Small intestine (tissue), 7 donors: Measurements from ENCODE around the gene RGS13. TPM values are rescaled to one million over a fixed set of nuclear protein-coding genes. Genes with fewer than 3 reads are reported as not detected.

Experiments used
- DNase-seq, 2 donors: peaks; one replicate each; pipeline versions ENCODE4 v3.0.0 to v3.0.0-alpha.2; 2013
- FAIRE-seq: peaks from 2 replicates; lab custom pipeline; 2012; peaks lifted over from hg19 to GRCh38; lab: Jason Lieb, UNC
- H3K27ac ChIP-seq, 3 donors: one replicate each; pipeline ENCODE4 v1.5.1; 2013; ENCODE audit warnings: low read length in 2 of 3, mild to moderate bottlenecking in 2 of 3, control low read depth in 1 of 3, inconsistent platforms in 1 of 3, low read depth in 1 of 3, moderate library complexity in 1 of 3
- H3K27me3 ChIP-seq, 3 donors: one replicate each; pipeline ENCODE4 v1.6.1; 2013; ENCODE audit warnings: low read length in 3 of 3, inconsistent platforms in 1 of 3; ENCODE audit not compliant: control insufficient read depth in 3 of 3, insufficient read depth in 3 of 3
- H3K36me3 ChIP-seq, 3 donors: one replicate each; pipeline ENCODE4 v1.6.1; 2013; ENCODE audit warnings: low read length in 3 of 3, inconsistent platforms in 1 of 3, low read depth in 1 of 3, mild to moderate bottlenecking in 1 of 3, moderate library complexity in 1 of 3; ENCODE audit not compliant: control insufficient read depth in 3 of 3, insufficient read depth in 2 of 3
- H3K4me1 ChIP-seq, 3 donors: one replicate each; pipeline ENCODE4 v1.6.1; 2013; ENCODE audit warnings: low read length in 2 of 3, inconsistent platforms in 1 of 3, low read depth in 1 of 3, mild to moderate bottlenecking in 1 of 3, moderate library complexity in 1 of 3; ENCODE audit not compliant: control insufficient read depth in 3 of 3, insufficient read depth in 2 of 3
- H3K4me3 ChIP-seq, 3 donors: one replicate each; pipeline ENCODE4 v1.5.1; 2013; ENCODE audit warnings: low read length in 3 of 3, control low read depth in 1 of 3, inconsistent platforms in 1 of 3, low read depth in 1 of 3, mild to moderate bottlenecking in 1 of 3, moderate library complexity in 1 of 3
- H3K9me3 ChIP-seq, 2 donors: one replicate each; pipeline ENCODE4 v1.6.1; 2013; ENCODE audit warnings: low read depth in 1 of 2, low read length in 1 of 2; ENCODE audit not compliant: control insufficient read depth in 2 of 2, insufficient read depth in 1 of 2
- WGBS, 3 donors: extraction: QIAGEN DNeasy Blood & Tissue Kit; methylation state at CpG; one replicate each; pipeline ENCODE4 v1.1.7; 2013; 5-methylcytosine and 5-hydroxymethylcytosine counted together
- polyA plus RNA-seq, 4 donors: library from polyadenylated mRNA; stranded (reverse) in 3 of 4; unstranded in 1 of 4; fragments of 200-250 nt in 3 of 4; fragments of 120-200 nt in 1 of 4; gene quantifications; one replicate each; pipeline versions ENCODE4 v1.2.1 to v1.2.3, GENCODE V29; 2013
- donor health status: healthy with polysubstance abuse.
- donor health status: control.
- donor health status: control.
- donor health status: Bipolar disorder and iron deficiency.
- donor health status: healthy.

The RGS13 gene
- polyA plus RNA-seq, 4 donors: 3.8 to 14.6 (median 9.2) TPM

DNA sequence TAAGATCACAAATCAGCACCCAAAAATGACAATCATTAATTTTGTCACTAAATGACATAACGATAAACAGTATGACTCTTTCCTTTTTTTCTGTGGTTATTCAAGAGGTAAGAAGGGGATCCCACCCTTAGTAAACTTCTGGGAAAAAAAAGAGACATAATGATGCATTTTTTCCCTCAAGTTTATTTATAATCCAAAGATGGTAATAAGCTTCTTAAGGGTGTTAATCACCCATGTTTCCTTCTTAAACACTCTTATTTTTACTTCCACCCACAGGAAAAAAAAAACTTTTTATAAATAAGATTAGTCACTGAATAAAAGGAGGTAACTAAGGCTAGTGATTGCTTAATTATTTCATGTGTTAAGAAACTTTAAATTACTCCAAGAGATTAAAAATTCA lies 35.7 kb upstream of the RGS13 start:
- no peak overlapping the region for H3K27ac ChIP-seq

DNA sequence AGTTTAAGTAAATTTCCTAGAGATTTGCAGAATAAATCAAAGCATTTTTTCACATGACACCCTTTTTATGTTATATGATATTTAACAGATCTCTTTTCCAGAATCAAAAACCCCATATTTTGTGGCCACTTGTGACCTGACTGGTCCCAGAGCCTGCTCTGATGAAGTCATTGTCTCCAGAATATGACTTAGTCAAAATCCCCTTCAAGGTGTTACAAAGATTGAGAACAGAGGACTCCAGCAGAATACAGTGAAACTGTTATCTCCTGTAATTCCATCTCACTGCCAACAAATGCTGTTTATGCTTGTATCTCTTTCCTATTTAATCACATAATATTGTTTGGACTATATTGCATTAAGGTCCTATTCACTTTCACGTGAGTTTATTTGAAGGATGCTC lies 34.8 kb upstream of the RGS13 start:
- H3K27ac ChIP-seq: no peak overlapping the region
- FAIRE-seq (no peak), DNase-seq (no peak)
- H3K4me1 ChIP-seq: no peaks in the 10 kb centered on the region
- 72 to 84% (median 75%) methylated on average over 1 of the region's 1 CpG for WGBS, 3 donors
- H3K36me3 ChIP-seq: no peaks in the 10 kb centered on the region
- H3K27me3 ChIP-seq: no peaks in the 10 kb centered on the region
- no peak overlapping the region for H3K4me3 ChIP-seq
- H3K9me3 ChIP-seq: no peaks in the 10 kb centered on the region

More for the DNA sequence above, 35.7 kb upstream of the RGS13 start:
- Histone ChIP-seq H3K4me3 (no peak overlapping the region), H3K9me3 (no peaks in the 10 kb centered on the region), H3K36me3 (no peaks in the 10 kb centered on the region), H3K4me1 (no peaks in the 10 kb centered on the region), H3K27me3 (no peaks in the 10 kb centered on the region)
- DNase-seq: no peak
- FAIRE-seq: no peak
- WGBS, 3 donors: 73 to 74% (median 73%) methylated on average over 1 of the region's 1 CpG

DNA sequence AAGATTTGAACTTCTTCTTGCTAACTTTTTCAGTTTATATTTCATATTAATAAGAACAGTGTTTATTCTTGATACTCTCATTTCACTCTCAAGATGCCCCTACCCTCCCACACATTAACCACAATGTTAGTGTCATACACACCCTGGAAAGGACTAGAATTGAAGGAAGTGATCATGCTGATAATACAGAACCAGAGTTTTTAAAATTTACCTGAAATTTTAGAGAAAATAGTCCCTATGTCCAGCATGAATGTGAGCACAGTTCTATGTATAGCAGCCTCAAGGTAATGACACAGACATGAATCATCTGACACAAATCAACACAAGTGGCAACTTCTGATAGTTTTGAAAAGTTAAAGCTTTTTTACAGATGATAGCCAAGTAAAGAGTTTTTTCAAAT lies 34.4 kb upstream of the RGS13 start:
- H3K36me3 ChIP-seq: no peaks in the 10 kb centered on the region
- FAIRE-seq (no peak), DNase-seq (no peak)
- H3K4me1 ChIP-seq: no peaks in the 10 kb centered on the region
- no peak overlapping the region for H3K27ac ChIP-seq
- H3K27me3 ChIP-seq: no peaks in the 10 kb centered on the region
- no peaks in the 10 kb centered on the region for H3K9me3 ChIP-seq
- no peak overlapping the region for H3K4me3 ChIP-seq

DNA sequence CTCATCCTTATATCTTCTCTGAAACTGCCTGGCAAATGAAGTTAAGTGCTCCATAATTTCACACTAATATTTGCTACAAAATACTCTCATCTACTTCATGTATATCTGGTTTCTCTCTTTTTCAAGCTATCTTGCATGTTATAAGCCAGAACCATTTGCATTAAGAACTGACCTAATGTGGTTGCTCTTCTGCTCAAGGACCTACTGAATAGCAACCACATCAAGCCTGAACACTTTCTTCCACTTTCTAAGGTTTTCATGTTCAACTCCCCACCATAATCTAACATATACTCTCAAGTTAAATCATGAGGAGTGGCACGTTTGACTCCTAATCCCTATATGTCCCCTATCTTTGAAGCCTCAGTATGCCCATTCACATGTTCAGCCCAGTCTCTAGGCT lies 33.2 kb upstream of the RGS13 start:
- Histone ChIP-seq H3K36me3 (no peaks in the 10 kb centered on the region), H3K27ac (no peak overlapping the region), H3K4me1 (no peaks in the 10 kb centered on the region), H3K27me3 (no peaks in the 10 kb centered on the region), H3K4me3 (no peak overlapping the region), H3K9me3 (no peaks in the 10 kb centered on the region)
- 54 to 71% (median 65%) methylated on average over 1 of the region's 1 CpG for WGBS, 3 donors
- DNase-seq: no peak
- no peak for FAIRE-seq

DNA sequence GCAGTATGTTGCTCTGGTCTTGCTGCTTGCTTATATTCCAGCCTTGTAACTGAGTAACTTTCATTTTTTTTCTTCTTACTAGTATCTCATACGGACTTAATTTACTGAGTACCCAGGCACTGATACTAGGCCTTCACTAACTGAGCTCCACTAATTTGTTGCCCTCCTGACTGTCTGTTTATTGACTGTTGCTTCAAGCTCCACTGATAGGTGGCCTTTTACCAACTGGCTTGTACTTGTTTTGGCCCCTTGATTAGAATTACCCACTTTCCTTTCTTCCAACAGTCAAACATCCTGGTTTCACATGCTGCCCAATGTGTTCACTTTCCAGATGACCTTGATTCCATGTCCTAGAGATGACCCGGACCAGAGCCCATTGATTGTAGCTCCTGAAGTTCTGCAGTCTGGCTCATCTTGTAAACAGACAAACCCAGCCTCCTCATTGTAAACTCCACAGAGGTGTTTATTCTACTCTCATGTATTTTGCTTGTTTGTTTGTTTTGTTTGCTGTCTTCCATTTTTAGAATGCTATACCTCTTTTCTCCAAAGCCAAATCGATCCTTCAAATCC lies 32.6 kb upstream of the RGS13 start:
- Histone ChIP-seq H3K4me3 (no peak overlapping the region), H3K27me3 (no peaks in the 10 kb centered on the region), H3K9me3 (no peaks in the 10 kb centered on the region), H3K36me3 (no peaks in the 10 kb centered on the region), H3K4me1 (no peaks in the 10 kb centered on the region), H3K27ac (no peak overlapping the region)
- WGBS, 3 donors: 58 to 75% (median 67%) methylated on average over 3 of the region's 3 CpGs
- no peak for DNase-seq
- FAIRE-seq: no peak

DNA sequence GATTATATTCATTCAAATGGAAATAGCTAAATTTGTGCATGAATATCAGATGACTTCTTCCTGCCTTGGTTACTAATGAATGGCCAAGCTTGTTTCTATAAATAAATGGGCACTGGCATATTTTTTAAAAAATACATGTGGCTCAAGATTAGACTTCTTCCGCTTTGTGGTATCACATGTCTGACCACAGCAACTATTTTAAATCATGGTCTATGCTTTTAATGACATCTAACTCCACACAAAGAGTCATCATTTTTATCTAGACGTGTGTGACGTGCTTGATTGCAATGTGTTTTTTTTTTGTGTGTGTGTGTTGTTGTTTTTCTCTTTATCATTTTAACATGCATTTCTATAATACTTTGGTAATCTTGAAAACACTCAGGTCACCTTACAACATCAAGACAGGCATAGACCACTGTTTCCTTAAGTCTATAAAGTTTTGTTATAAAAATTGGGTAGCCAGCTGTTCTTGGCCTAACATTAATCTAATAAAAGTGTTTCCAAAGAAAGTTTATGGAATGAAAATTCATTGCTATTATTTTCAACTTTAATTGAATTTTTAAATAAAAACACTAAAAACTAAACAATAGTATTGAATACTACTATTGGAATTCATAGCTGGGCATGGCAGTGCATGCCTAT lies 30.8 kb upstream of the RGS13 start:
- Histone ChIP-seq H3K27me3 (no peaks in the 10 kb centered on the region), H3K27ac (no peak overlapping the region), H3K9me3 (no peaks in the 10 kb centered on the region), H3K36me3 (no peaks in the 10 kb centered on the region), H3K4me1 (no peaks in the 10 kb centered on the region), H3K4me3 (no peak overlapping the region)
- FAIRE-seq: no peak
- 78 to 85% (median 80%) methylated on average over 3 of the region's 3 CpGs for WGBS, 3 donors
- no peak for DNase-seq

DNA sequence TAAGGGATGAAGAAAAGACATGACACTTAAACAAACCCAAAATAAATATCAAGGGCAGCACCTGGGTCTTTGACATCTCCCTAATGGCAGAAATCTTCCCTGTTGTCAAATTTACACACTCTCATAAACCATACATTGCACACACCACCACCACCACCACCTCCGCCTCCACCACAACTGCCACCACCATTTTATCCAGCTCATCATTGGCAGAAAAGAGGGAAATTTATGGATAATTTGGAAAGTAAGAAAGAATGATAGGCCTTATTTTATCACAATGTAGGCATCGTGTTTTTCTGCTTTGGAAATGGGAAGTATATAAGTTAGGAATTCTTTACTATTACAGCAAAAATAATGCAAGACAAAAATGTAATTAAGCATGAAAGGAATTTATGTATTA lies 27.3 kb upstream of the RGS13 start:
- FAIRE-seq (no peak), DNase-seq (no peak)
- no peak overlapping the region for H3K4me3 ChIP-seq
- WGBS, 3 donors: 80 to 92% (median 88%) methylated on average over 2 of the region's 2 CpGs
- H3K27me3 ChIP-seq: no peaks in the 10 kb centered on the region
- H3K4me1 ChIP-seq: peaks cover 0 to 3% (median 0%) of the 10 kb centered on the region in 3 donors
- H3K9me3 ChIP-seq: no peaks in the 10 kb centered on the region
- no peaks in the 10 kb centered on the region for H3K36me3 ChIP-seq
- no peak overlapping the region for H3K27ac ChIP-seq

DNA sequence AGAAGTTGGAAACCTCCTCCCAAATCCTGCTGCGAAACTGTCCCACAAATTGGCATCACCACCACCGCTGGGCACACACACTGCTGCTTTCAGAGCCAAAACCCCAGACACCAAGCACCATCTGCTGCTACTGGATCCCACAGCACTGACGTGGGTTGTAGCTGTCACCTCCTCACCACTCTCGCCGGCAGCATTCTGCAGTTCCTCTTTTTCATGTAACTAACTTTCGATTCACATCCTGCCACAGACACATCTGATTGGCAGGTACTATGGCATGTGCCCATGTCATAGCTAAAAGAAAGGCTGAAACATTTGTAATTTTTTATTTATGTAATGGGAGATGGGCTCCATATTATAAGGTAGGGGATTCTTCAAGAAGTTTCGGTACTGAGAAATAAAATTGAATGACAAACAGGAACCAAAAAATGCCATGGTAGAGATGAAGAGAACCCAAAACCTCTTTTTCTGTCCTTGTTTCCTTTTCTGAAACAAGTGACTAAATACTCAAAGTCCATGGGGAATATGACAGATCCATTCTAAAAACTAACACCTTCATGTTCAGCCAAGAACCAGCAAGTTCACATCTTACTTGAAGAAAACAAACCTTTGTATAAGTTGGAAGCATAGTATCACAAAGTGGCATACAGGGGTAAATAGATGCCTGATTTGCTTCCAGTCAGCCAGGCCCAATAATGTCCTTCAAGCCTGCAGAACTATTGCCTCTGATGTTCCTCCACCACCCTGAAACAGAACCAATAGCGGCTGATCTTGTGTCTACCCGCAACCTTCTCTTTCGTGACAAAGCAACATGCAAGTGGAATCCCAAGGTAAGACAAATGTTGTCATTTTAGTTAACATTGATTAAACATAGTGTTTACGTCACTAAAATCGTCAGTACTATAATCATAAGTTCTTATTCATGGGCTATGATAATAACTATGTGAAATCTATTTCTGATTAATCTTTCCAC lies 26.6 kb upstream of the RGS13 start:
- Histone ChIP-seq H3K36me3 (no peaks in the 10 kb centered on the region), H3K4me3 (no peak overlapping the region), H3K27ac (no peak overlapping the region), H3K4me1 (peaks cover 0 to 3% (median 0%) of the 10 kb centered on the region in 3 donors), H3K9me3 (no peaks in the 10 kb centered on the region), H3K27me3 (no peaks in the 10 kb centered on the region)
- peak in 1 of 2 donors; percentile 47 for DNase-seq
- FAIRE-seq: no peak
- WGBS, 3 donors: 68 to 75% (median 72%) methylated on average over 12 of the region's 12 CpGs
